Neural cell (in vitro differentiated cells): Measurements from ENCODE around the gene C20orf144. TPM values are rescaled to one million over a fixed set of nuclear protein-coding genes. Genes with fewer than 3 reads are reported as not detected.

ENCODE experiments used
- H2AFZ ChIP-seq: fragments of 200-600, 300-800 bp; sonication (generic), shearing (Covaris generic); 2 replicates; pipeline ENCODE4 v1.6.0; 2014; ENCODE audit warnings: low read depth, mild to moderate bottlenecking, antibody characterized with exemption, low read length, moderate library complexity
- H3F3A ChIP-seq: fragments of 200-600 bp; shearing (Covaris generic); 2 replicates; pipeline ENCODE4 v1.6.1; 2016; ENCODE audit warnings: mild to moderate bottlenecking, moderate library complexity, mixed read lengths, antibody characterized with exemption, low read length; ENCODE audit not compliant: insufficient read depth, poor library complexity, severe bottlenecking
- H3K27ac ChIP-seq: fragments of 200-600, 300-800 bp; sonication (generic), shearing (Covaris generic); 2 replicates; pipeline ENCODE4 v1.5.1; 2014; ENCODE audit warnings: mild to moderate bottlenecking, low read length, moderate library complexity
- H3K27me3 ChIP-seq: fragments of 300-800, 200-600 bp; sonication (generic), shearing (Covaris generic); 2 replicates; pipeline ENCODE4 v1.6.0; 2014; ENCODE audit warnings: mild to moderate bottlenecking, low read depth, low read length, moderate library complexity; ENCODE audit not compliant: insufficient read depth
- H3K36me3 ChIP-seq: fragments of 300-800, 200-600 bp; sonication (generic), shearing (Covaris generic); 2 replicates; pipeline ENCODE4 v1.5.1; 2014; ENCODE audit warnings: mild to moderate bottlenecking, antibody characterized with exemption, low read length, moderate library complexity; ENCODE audit not compliant: insufficient read depth
- H3K4me2 ChIP-seq: fragments of 300-800, 200-600 bp; sonication (generic), shearing (Covaris generic); 2 replicates; pipeline ENCODE4 v1.6.0; 2014; ENCODE audit warnings: mild to moderate bottlenecking, low read length
- H3K4me3 ChIP-seq: fragments of 300-800, 200-600 bp; sonication (generic), shearing (Covaris generic); 2 replicates; pipeline ENCODE4 v1.5.1; 2014; ENCODE audit warnings: mild to moderate bottlenecking, low read length, moderate library complexity
- H3K79me2 ChIP-seq: fragments of 200-600 bp; shearing (Covaris generic); replicated peaks from 2 replicates; pipeline ENCODE4 v1.6.0; 2014; ENCODE audit warnings: mild to moderate bottlenecking, low read length, moderate library complexity; ENCODE audit not compliant: insufficient read depth
- H3K9ac ChIP-seq: fragments of 300-800, 200-600 bp; sonication (generic), shearing (Covaris generic); 2 replicates; pipeline ENCODE4 v1.6.1; 2016; ENCODE audit warnings: mild to moderate bottlenecking, low read length, mixed read lengths
- H3K9me2 ChIP-seq: fragments of 200-600 bp; shearing (Covaris generic); 2 replicates; pipeline ENCODE4 v1.6.1; 2016; ENCODE audit warnings: mild to moderate bottlenecking, low read length, mixed read lengths; ENCODE audit not compliant: insufficient read depth
- H3K9me3 ChIP-seq: fragments of 200-600, 300-800 bp; sonication (generic), shearing (Covaris generic); 2 replicates; pipeline ENCODE4 v1.6.1; 2016; ENCODE audit warnings: mild to moderate bottlenecking, mixed run types, low read length, moderate library complexity, mixed read lengths
- H4K20me1 ChIP-seq: fragments of 200-600 bp; shearing (Covaris generic); 2 replicates; pipeline ENCODE4 v1.6.1; 2016; ENCODE audit warnings: mild to moderate bottlenecking, mixed run types; ENCODE audit not compliant: insufficient read depth
- EP300 ChIP-seq: fragments of 450-650 bp; conservative IDR thresholded peaks from 2 replicates; pipeline ENCODE4 v1.6.1; 2014; ENCODE audit warnings: antibody characterized with exemption, mild to moderate bottlenecking, moderate library complexity; ENCODE audit not compliant: poor library complexity, severe bottlenecking
- EZH2 ChIP-seq: fragments of 200-600, 300-800 bp; shearing (Covaris generic), sonication (generic); IDR thresholded peaks from 2 replicates; pipeline ENCODE4 v1.6.1; 2014; ENCODE audit warnings: antibody characterized with exemption, low read length, borderline replicate concordance, mild to moderate bottlenecking; ENCODE audit not compliant: insufficient read depth, poor library complexity, severe bottlenecking
- MXI1 ChIP-seq: fragments of 450-650 bp; conservative IDR thresholded peaks from 2 replicates; pipeline ENCODE4 v1.6.1; 2014; ENCODE audit warnings: antibody characterized with exemption, mild to moderate bottlenecking; ENCODE audit not compliant: poor library complexity, severe bottlenecking
- POLR2AphosphoS5 ChIP-seq: IDR thresholded peaks from 2 replicates; pipeline ENCODE4 v1.6.1; 2012
- RAD21 ChIP-seq: fragments of 450-650 bp; conservative IDR thresholded peaks from 2 replicates; pipeline ENCODE4 v1.6.1; 2014; ENCODE audit warnings: antibody characterized with exemption, mild to moderate bottlenecking, moderate library complexity
- SMC3 ChIP-seq: fragments of 450-650 bp; conservative IDR thresholded peaks from 2 replicates; pipeline ENCODE4 v1.6.1; 2014; ENCODE audit warnings: antibody characterized with exemption, mild to moderate bottlenecking, moderate library complexity; ENCODE audit not compliant: poor library complexity
- TAF1 ChIP-seq: IDR thresholded peaks from 2 replicates; pipeline ENCODE4 v1.6.1; 2012; ENCODE audit warnings: low read depth
- polyA plus RNA-seq: library from polyadenylated mRNA; depleted of rRNA; stranded (reverse); fragments of >200 nt; gene quantifications from 2 replicates; pipeline ENCODE4 v1.2.3, GENCODE V29; 2014
- TF ChIP-seq, protein P1 (sequence below): fragments of 450-650 bp; IDR thresholded peaks from 2 replicates; pipeline ENCODE4 v1.5.1; 2014; ENCODE audit warnings: antibody characterized with exemption, mild to moderate bottlenecking, moderate library complexity; ENCODE audit not compliant: poor library complexity, severe bottlenecking
- TF ChIP-seq, protein P2 (sequence below): IDR thresholded peaks from 2 replicates; pipeline ENCODE4 v1.6.1; 2012; ENCODE audit warnings: borderline replicate concordance

Gene C20orf144
- polyA plus RNA-seq, 1 donor from 2014 or later: not detected

DNA sequence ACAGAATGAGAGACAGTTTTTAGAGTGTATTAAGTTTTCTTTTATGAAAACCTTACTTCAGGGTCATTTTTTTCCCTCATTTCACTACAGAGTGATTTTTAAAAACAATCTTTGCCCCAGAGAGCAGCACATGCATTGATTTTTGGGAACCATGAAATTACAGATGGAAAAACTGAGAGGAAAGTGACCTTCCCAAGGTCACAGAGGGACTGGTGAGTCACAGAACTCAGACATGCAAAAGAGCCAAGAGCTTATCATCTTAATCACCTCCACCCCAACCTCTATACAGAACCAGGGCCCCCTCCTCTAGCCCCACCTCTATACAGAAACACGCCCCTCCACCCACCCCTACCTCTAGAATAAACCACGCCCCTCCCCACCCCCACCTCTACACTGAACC is 47.3 kb downstream of the C20orf144 start:
- no peaks in the 10 kb centered on the region for H3K79me2 ChIP-seq
- no peaks in the 10 kb centered on the region for H3K9me2 ChIP-seq
- no peaks in the 10 kb centered on the region for H4K20me1 ChIP-seq
- no peak overlapping the region for H3K9ac ChIP-seq
- no peaks in the 10 kb centered on the region for H3K27me3 ChIP-seq
- H3K4me2 ChIP-seq: no peak overlapping the region
- no peaks in the 10 kb centered on the region for H3K9me3 ChIP-seq
- H3K27ac ChIP-seq: no peak overlapping the region
- no peaks in the 10 kb centered on the region for H3F3A ChIP-seq
- no peak overlapping the region for H3K4me3 ChIP-seq
- TF ChIP-seq EP300 (no peak), RAD21 (no peak), TAF1 (no peak), EZH2 (no peak), MXI1 (no peak), SMC3 (no peak), POLR2AphosphoS5 (no peak)
- TF ChIP-seq, protein P1, sequence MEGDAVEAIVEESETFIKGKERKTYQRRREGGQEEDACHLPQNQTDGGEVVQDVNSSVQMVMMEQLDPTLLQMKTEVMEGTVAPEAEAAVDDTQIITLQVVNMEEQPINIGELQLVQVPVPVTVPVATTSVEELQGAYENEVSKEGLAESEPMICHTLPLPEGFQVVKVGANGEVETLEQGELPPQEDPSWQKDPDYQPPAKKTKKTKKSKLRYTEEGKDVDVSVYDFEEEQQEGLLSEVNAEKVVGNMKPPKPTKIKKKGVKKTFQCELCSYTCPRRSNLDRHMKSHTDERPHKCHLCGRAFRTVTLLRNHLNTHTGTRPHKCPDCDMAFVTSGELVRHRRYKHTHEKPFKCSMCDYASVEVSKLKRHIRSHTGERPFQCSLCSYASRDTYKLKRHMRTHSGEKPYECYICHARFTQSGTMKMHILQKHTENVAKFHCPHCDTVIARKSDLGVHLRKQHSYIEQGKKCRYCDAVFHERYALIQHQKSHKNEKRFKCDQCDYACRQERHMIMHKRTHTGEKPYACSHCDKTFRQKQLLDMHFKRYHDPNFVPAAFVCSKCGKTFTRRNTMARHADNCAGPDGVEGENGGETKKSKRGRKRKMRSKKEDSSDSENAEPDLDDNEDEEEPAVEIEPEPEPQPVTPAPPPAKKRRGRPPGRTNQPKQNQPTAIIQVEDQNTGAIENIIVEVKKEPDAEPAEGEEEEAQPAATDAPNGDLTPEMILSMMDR: no peak
- TF ChIP-seq, protein P2, sequence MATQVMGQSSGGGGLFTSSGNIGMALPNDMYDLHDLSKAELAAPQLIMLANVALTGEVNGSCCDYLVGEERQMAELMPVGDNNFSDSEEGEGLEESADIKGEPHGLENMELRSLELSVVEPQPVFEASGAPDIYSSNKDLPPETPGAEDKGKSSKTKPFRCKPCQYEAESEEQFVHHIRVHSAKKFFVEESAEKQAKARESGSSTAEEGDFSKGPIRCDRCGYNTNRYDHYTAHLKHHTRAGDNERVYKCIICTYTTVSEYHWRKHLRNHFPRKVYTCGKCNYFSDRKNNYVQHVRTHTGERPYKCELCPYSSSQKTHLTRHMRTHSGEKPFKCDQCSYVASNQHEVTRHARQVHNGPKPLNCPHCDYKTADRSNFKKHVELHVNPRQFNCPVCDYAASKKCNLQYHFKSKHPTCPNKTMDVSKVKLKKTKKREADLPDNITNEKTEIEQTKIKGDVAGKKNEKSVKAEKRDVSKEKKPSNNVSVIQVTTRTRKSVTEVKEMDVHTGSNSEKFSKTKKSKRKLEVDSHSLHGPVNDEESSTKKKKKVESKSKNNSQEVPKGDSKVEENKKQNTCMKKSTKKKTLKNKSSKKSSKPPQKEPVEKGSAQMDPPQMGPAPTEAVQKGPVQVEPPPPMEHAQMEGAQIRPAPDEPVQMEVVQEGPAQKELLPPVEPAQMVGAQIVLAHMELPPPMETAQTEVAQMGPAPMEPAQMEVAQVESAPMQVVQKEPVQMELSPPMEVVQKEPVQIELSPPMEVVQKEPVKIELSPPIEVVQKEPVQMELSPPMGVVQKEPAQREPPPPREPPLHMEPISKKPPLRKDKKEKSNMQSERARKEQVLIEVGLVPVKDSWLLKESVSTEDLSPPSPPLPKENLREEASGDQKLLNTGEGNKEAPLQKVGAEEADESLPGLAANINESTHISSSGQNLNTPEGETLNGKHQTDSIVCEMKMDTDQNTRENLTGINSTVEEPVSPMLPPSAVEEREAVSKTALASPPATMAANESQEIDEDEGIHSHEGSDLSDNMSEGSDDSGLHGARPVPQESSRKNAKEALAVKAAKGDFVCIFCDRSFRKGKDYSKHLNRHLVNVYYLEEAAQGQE: no peak
- no peaks in the 10 kb centered on the region for H3K36me3 ChIP-seq
- no peak overlapping the region for H2AFZ ChIP-seq

- Histone ChIP-seq H3K4me2 (no peak overlapping the region), H3K9me2 (no peaks in the 10 kb centered on the region), H2AFZ (no peak overlapping the region), H3K4me3 (no peak overlapping the region), H3F3A (no peaks in the 10 kb centered on the region), H3K9ac (no peak overlapping the region), H3K79me2 (no peaks in the 10 kb centered on the region), H3K9me3 (no peaks in the 10 kb centered on the region), H3K36me3 (no peaks in the 10 kb centered on the region), H3K27ac (no peak overlapping the region), H3K27me3 (no peaks in the 10 kb centered on the region), H4K20me1 (no peaks in the 10 kb centered on the region)
- TF ChIP-seq EP300 (no peak), MXI1 (no peak), EZH2 (no peak), RAD21 (no peak), SMC3 (no peak), POLR2AphosphoS5 (no peak), TAF1 (no peak)
- TF ChIP-seq, protein P2: no peak
- TF ChIP-seq, protein P1: no peak
Measured at GRCh38 chr20:33709905-33710541, 47.9 kb downstream of the C20orf144 start.
